GM12878 (cell line): ENCODE data around the gene PTPN14. TPM values are rescaled to one million over a fixed set of nuclear protein-coding genes. Genes with fewer than 3 reads are reported as not detected.

Experiments
- ASH2L ChIP-seq: fragments of 300-600, 200-600 bp; sonication (generic); IDR thresholded peaks from 2 replicates; pipeline ENCODE4 v1.6.1; 2017; ENCODE audit warnings: low read depth, mild to moderate bottlenecking, borderline replicate concordance
- ATF2 ChIP-seq: IDR thresholded peaks from 2 replicates; pipeline ENCODE4 v1.6.1; 2012; ENCODE audit warnings: low read length, inconsistent platforms
- ATF7 ChIP-seq: fragments of 450-650 bp; IDR thresholded peaks from 2 replicates; pipeline ENCODE4 v1.6.1; 2016; ENCODE audit warnings: low read depth, mild to moderate bottlenecking
- BACH1 ChIP-seq: fragments of 450-650 bp; IDR thresholded peaks from 2 replicates; pipeline ENCODE4 v1.6.1; 2017; ENCODE audit warnings: mild to moderate bottlenecking, borderline replicate concordance
- BHLHE40 ChIP-seq, 2 experiments: fragments of 450-650 bp in 1 of 2; IDR thresholded peaks; 2 replicates each; pipeline ENCODE4 v1.6.1; 2011 to 2017; ENCODE audit warnings: low read depth in 2 of 2, borderline replicate concordance in 1 of 2, improper control_type of control experiment in 1 of 2, low read length in 1 of 2, mild to moderate bottlenecking in 1 of 2
- BMI1 ChIP-seq: fragments of 450-650 bp; IDR thresholded peaks from 2 replicates; pipeline ENCODE4 v1.6.1; 2016; ENCODE audit warnings: mild to moderate bottlenecking, moderate library complexity, borderline replicate concordance
- CEBPB ChIP-seq, 2 experiments: fragments of 150-350 bp in 1 of 2; IDR thresholded peaks; 2 replicates each; pipeline ENCODE4 v1.6.1; 2012 to 2014; ENCODE audit warnings: low read depth in 2 of 2, low read length in 2 of 2, borderline replicate concordance in 1 of 2, inconsistent platforms in 1 of 2
- CEBPZ ChIP-seq: fragments of 150-350 bp; IDR thresholded peaks from 2 replicates; pipeline ENCODE4 v1.6.1; 2016; ENCODE audit warnings: low read depth, low read length
- CHD4 ChIP-seq: fragments of 200-600 bp; sonication (generic); IDR thresholded peaks from 2 replicates; pipeline ENCODE4 v1.6.1; 2016; ENCODE audit warnings: mild to moderate bottlenecking
- DPF2 ChIP-seq: fragments of 450-650 bp; IDR thresholded peaks from 2 replicates; pipeline ENCODE4 v1.6.1; 2017; ENCODE audit warnings: mild to moderate bottlenecking
- EED ChIP-seq: sonication (generic); IDR thresholded peaks from 2 replicates; pipeline ENCODE4 v1.6.1; 2016; ENCODE audit warnings: antibody characterized with exemption, low read depth
- GABPA ChIP-seq: IDR thresholded peaks from 2 replicates; pipeline ENCODE4 v1.6.1; 2014; ENCODE audit warnings: antibody characterized with exemption, low read depth, mild to moderate bottlenecking, inconsistent platforms
- IKZF1 ChIP-seq: fragments of 450-650 bp; conservative IDR thresholded peaks from 2 replicates; pipeline ENCODE4 v1.6.1; 2017; ENCODE audit warnings: antibody characterized with exemption, mild to moderate bottlenecking
- IKZF2 ChIP-seq, 2 experiments: fragments of 450-650 bp; IDR thresholded peaks; 2 replicates each; pipeline ENCODE4 v1.6.1; 2017; ENCODE audit warnings: mild to moderate bottlenecking in 2 of 2, moderate library complexity in 2 of 2
- IRF4 ChIP-seq: IDR thresholded peaks from 2 replicates; pipeline ENCODE4 v1.6.1; 2011; ENCODE audit warnings: low read depth, low read length
- KDM1A ChIP-seq: fragments of 200-600 bp; sonication (generic); IDR thresholded peaks from 2 replicates; pipeline ENCODE4 v1.6.1; 2016; ENCODE audit warnings: borderline replicate concordance
- MTA3 ChIP-seq: IDR thresholded peaks from 2 replicates; pipeline ENCODE4 v1.6.1; 2012; ENCODE audit warnings: low read length, inconsistent platforms, borderline replicate concordance
- MYB ChIP-seq: fragments of 150-350 bp; IDR thresholded peaks from 2 replicates; pipeline ENCODE4 v1.6.1; 2014; ENCODE audit warnings: mild to moderate bottlenecking, low read depth, low read length, borderline replicate concordance
- MYC ChIP-seq: IDR thresholded peaks from 2 replicates; pipeline ENCODE4 v1.6.1; 2011; ENCODE audit warnings: mild to moderate bottlenecking, low read length, moderate library complexity, inconsistent platforms; ENCODE audit not compliant: insufficient read depth, insufficient replicate concordance, insufficient read length, severe bottlenecking
- NFIC ChIP-seq: IDR thresholded peaks from 2 replicates; pipeline ENCODE4 v1.6.1; 2012; ENCODE audit warnings: low read depth, mild to moderate bottlenecking, inconsistent platforms, low read length, moderate library complexity
- NFXL1 ChIP-seq: fragments of 450-650 bp; IDR thresholded peaks from 2 replicates; pipeline ENCODE4 v1.6.1; 2017; ENCODE audit warnings: antibody characterized with exemption, mild to moderate bottlenecking, borderline replicate concordance
- PML ChIP-seq: IDR thresholded peaks from 2 replicates; pipeline ENCODE4 v1.6.1; 2012; ENCODE audit warnings: low read length, inconsistent platforms
- RAD21 ChIP-seq: IDR thresholded peaks from 2 replicates; pipeline ENCODE4 v1.6.1; 2011; ENCODE audit warnings: mild to moderate bottlenecking, low read depth, low read length, moderate library complexity; ENCODE audit not compliant: insufficient read depth
- RBBP5 ChIP-seq: fragments of 200-600 bp; sonication (generic); conservative IDR thresholded peaks from 2 replicates; pipeline ENCODE4 v1.6.1; 2016
- RCOR1 ChIP-seq: conservative IDR thresholded peaks from 2 replicates; pipeline ENCODE4 v1.6.1; 2012; ENCODE audit warnings: low read depth, low read length, improper control_type of control experiment
- RFX5 ChIP-seq: IDR thresholded peaks from 2 replicates; pipeline ENCODE4 v1.6.1; 2011; ENCODE audit warnings: low read depth, low read length, improper control_type of control experiment
- SMC3 ChIP-seq: IDR thresholded peaks from 2 replicates; pipeline ENCODE4 v1.6.1; 2011; ENCODE audit warnings: low read length, improper control_type of control experiment, borderline replicate concordance
- SRF ChIP-seq, 2 experiments: IDR thresholded peaks; 2 replicates each; pipeline ENCODE4 v1.6.1; 2011; ENCODE audit warnings: low read depth in 2 of 2, low read length in 2 of 2, mild to moderate bottlenecking in 1 of 2, moderate library complexity in 1 of 2
- YBX1 ChIP-seq: fragments of 450-650 bp; IDR thresholded peaks from 2 replicates; pipeline ENCODE4 v1.6.1; 2016; ENCODE audit warnings: antibody characterized with exemption
- ZZZ3 ChIP-seq: IDR thresholded peaks from 2 replicates; pipeline ENCODE4 v1.6.1; 2011; ENCODE audit warnings: low read depth; ENCODE audit not compliant: control insufficient read depth, insufficient read length
- polyA plus RNA-seq, 11 experiments: library from polyadenylated mRNA; depleted of rRNA in 4 of 11; unstranded in 6 of 11; stranded (reverse) in 5 of 11; fragments of >200 nt; fragmentation: Nextera tagmentation in 4 of 11; fragmentation: Illumina TruSeq in 1 of 11; extraction: Ambion mirVana in 4 of 11; extraction: Trizol in 1 of 11; gene quantifications; 1 replicate in 1 of 11; 2 replicates in 10 of 11; pipeline versions ENCODE4 v1.2.1 to v1.2.3, GENCODE V29; 2011 to 2016; ENCODE audit warnings: inconsistent platforms in 2 of 11, missing spikeins in 2 of 11, low read depth in 1 of 11
- total RNA-seq, 4 experiments: library from RNA; depleted of rRNA in 3 of 4; stranded (reverse); fragments of >200 nt in 3 of 4; fragmentation: Illumina TruSeq in 1 of 4; extraction: Trizol in 1 of 4; gene quantifications; 2 replicates each; pipeline versions ENCODE4 v1.2.1 to v1.2.3, GENCODE V29; 2013 to 2021

Gene PTPN14
- total and polyA plus RNA-seq, 10 of the 15 experiments (the other 5 are each of a cell fraction or from before 2014, with no cell fraction given), result 0.05 to 5.1 (median 0.44) TPM

GRCh38 chr1:214557952-214558735 is 6.7 kb upstream of the PTPN14 start (continued):
- TF ChIP-seq DPF2 (0 out of 2 replicates have a peak, but pooled peaks have one; percentile 25), PML (no peak), RCOR1 (no peak), IRF4 (no peak), ZZZ3 (no peak), RFX5 (no peak), IKZF1 (peak; percentile 55), CHD4 (no peak), BMI1 (no peak), IKZF2 (IDR thresholded peaks at IDR 0.05) (peak in 1 of 2 experiments; percentile 25; a peak in 1 of 4 replicates), BACH1 (no peak), MYC (no peak), NFXL1 (no peak), MTA3 (no peak), GABPA (no peak), ATF7 (peak; percentile 8; the same call in 1 of the 2 replicates), CEBPZ (no peak), MYB (no peak), EED (no peak), NFIC (no peak), RAD21 (no peak), SRF (IDR thresholded peaks at IDR 0.05; ENCODE audit: low read depth in 2 of 2, low read length in 2 of 2) (no peak), KDM1A (no peak), ATF2 (no peak), RBBP5 (no peak), YBX1 (no peak), ASH2L (no peak), SMC3 (no peak), BHLHE40 (IDR thresholded peaks at IDR 0.05; ENCODE audit: borderline replicate concordance in 1 of 2, low read depth in 2 of 2, low read length in 1 of 2) (no peak), CEBPB (IDR thresholded peaks at IDR 0.05; ENCODE audit: borderline replicate concordance in 1 of 2, low read depth in 2 of 2, low read length in 2 of 2) (no peak)
